GM12878 (cell line): ENCODE data around the gene DAZAP2. TPM values are rescaled to one million over a fixed set of nuclear protein-coding genes. Genes with fewer than 3 reads are reported as not detected.
A peak's percentile ranks its signal among the peaks of the same experiment; 100 is the strongest.

Experiments
- CBX5 ChIP-seq: sonication (generic); IDR thresholded peaks from 2 replicates; pipeline ENCODE4 v1.6.1; 2016; ENCODE audit warnings: low read depth, moderate library complexity, mild to moderate bottlenecking, inconsistent platforms
- CHD2 ChIP-seq: IDR thresholded peaks from 2 replicates; pipeline ENCODE4 v1.6.1; 2011; ENCODE audit warnings: low read depth, low read length, improper control_type of control experiment, borderline replicate concordance
- ETV6 ChIP-seq, 2 experiments: fragments of 450-650 bp in 1 of 2; IDR thresholded peaks in 1 of 2; conservative IDR thresholded peaks in 1 of 2; 2 replicates each; pipeline ENCODE4 v1.6.1; 2014; ENCODE audit warnings: antibody characterized with exemption in 1 of 2, borderline replicate concordance in 1 of 2, low read depth in 1 of 2, mild to moderate bottlenecking in 1 of 2, moderate library complexity in 1 of 2
- HDAC6 ChIP-seq: fragments of 200-600 bp; sonication (generic); IDR thresholded peaks from one replicate; pipeline ENCODE4 v1.8.0; 2017; ENCODE audit warnings: antibody characterized with exemption; ENCODE audit not compliant: unreplicated experiment
- LARP7 ChIP-seq: fragments of 450-650 bp; IDR thresholded peaks from 2 replicates; pipeline ENCODE4 v1.6.1; 2017; ENCODE audit warnings: mild to moderate bottlenecking
- MYC ChIP-seq: IDR thresholded peaks from 2 replicates; pipeline ENCODE4 v1.6.1; 2011; ENCODE audit warnings: mild to moderate bottlenecking, low read length, moderate library complexity, inconsistent platforms; ENCODE audit not compliant: insufficient read depth, insufficient replicate concordance, insufficient read length, severe bottlenecking
- NFIC ChIP-seq: IDR thresholded peaks from 2 replicates; pipeline ENCODE4 v1.6.1; 2012; ENCODE audit warnings: low read depth, mild to moderate bottlenecking, inconsistent platforms, low read length, moderate library complexity
- PAX5 ChIP-seq: IDR thresholded peaks from 2 replicates; pipeline ENCODE4 v1.6.1; 2011; ENCODE audit warnings: low read depth, low read length, borderline replicate concordance
- PKNOX1 ChIP-seq: fragments of 450-650 bp; IDR thresholded peaks from 2 replicates; pipeline ENCODE4 v1.6.1; 2016; ENCODE audit warnings: mild to moderate bottlenecking
- POLR2AphosphoS2 ChIP-seq: IDR thresholded peaks from 2 replicates; pipeline ENCODE4 v1.6.1; 2011; ENCODE audit warnings: low read depth, mild to moderate bottlenecking, low read length, improper control_type of control experiment, moderate library complexity
- RB1 ChIP-seq: fragments of 450-650 bp; formaldehyde crosslinking; IDR thresholded peaks from 2 replicates; pipeline ENCODE4 v1.6.1; 2017; ENCODE audit warnings: mild to moderate bottlenecking, borderline replicate concordance
- RUNX3 ChIP-seq: IDR thresholded peaks from 2 replicates; pipeline ENCODE4 v1.6.1; 2012; ENCODE audit warnings: low read length, inconsistent platforms
- SMAD1 ChIP-seq: fragments of 450-650 bp; IDR thresholded peaks from 2 replicates; pipeline ENCODE4 v1.6.1; 2018; ENCODE audit warnings: mild to moderate bottlenecking, low read depth; ENCODE audit not compliant: partially characterized antibody
- STAT3 ChIP-seq: IDR thresholded peaks from 2 replicates; pipeline ENCODE4 v1.6.1; 2011; ENCODE audit warnings: low read depth, low read length, improper control_type of control experiment
- TBL1XR1 ChIP-seq: IDR thresholded peaks from 2 replicates; pipeline ENCODE4 v1.6.1; 2012; ENCODE audit warnings: low read depth, low read length, improper control_type of control experiment
- ZNF384 ChIP-seq: IDR thresholded peaks from 2 replicates; pipeline ENCODE4 v1.6.1; 2012; ENCODE audit warnings: low read depth, mild to moderate bottlenecking, low read length, improper control_type of control experiment, borderline replicate concordance
- polyA plus RNA-seq, 11 experiments: library from polyadenylated mRNA; depleted of rRNA in 4 of 11; unstranded in 6 of 11; stranded (reverse) in 5 of 11; fragments of >200 nt; fragmentation: Nextera tagmentation in 4 of 11; fragmentation: Illumina TruSeq in 1 of 11; extraction: Ambion mirVana in 4 of 11; extraction: Trizol in 1 of 11; gene quantifications; 1 replicate in 1 of 11; 2 replicates in 10 of 11; pipeline versions ENCODE4 v1.2.1 to v1.2.3, GENCODE V29; 2011 to 2016; ENCODE audit warnings: inconsistent platforms in 2 of 11, missing spikeins in 2 of 11, low read depth in 1 of 11
- total RNA-seq, 4 experiments: library from RNA; depleted of rRNA in 3 of 4; stranded (reverse); fragments of >200 nt in 3 of 4; fragmentation: Illumina TruSeq in 1 of 4; extraction: Trizol in 1 of 4; gene quantifications; 2 replicates each; pipeline versions ENCODE4 v1.2.1 to v1.2.3, GENCODE V29; 2013 to 2021
- TF ChIP-seq, protein P1 (sequence below): IDR thresholded peaks from 2 replicates; pipeline ENCODE4 v1.6.1; 2012; ENCODE audit warnings: mild to moderate bottlenecking, low read depth, low read length
- TF ChIP-seq, protein P2 (sequence below): fragments of 450-650 bp; IDR thresholded peaks from 2 replicates; pipeline ENCODE4 v1.6.1; 2014; ENCODE audit warnings: mild to moderate bottlenecking
- TF ChIP-seq, protein P3 (sequence below): IDR thresholded peaks from 2 replicates; pipeline ENCODE4 v1.6.1; 2012; ENCODE audit warnings: low read depth, low read length, improper control_type of control experiment
- TF ChIP-seq, protein P4 (sequence below): fragments of 450-650 bp; formaldehyde crosslinking; IDR thresholded peaks from 2 replicates; pipeline ENCODE4 v1.4.0; 2022; ENCODE audit warnings: mild to moderate bottlenecking, moderate library complexity

Gene DAZAP2
- total and polyA plus RNA-seq, 10 of the 15 experiments (the other 5 are each of a cell fraction or from before 2014, with no cell fraction given): 71.0 to 267 (median 158) TPM

DNA sequence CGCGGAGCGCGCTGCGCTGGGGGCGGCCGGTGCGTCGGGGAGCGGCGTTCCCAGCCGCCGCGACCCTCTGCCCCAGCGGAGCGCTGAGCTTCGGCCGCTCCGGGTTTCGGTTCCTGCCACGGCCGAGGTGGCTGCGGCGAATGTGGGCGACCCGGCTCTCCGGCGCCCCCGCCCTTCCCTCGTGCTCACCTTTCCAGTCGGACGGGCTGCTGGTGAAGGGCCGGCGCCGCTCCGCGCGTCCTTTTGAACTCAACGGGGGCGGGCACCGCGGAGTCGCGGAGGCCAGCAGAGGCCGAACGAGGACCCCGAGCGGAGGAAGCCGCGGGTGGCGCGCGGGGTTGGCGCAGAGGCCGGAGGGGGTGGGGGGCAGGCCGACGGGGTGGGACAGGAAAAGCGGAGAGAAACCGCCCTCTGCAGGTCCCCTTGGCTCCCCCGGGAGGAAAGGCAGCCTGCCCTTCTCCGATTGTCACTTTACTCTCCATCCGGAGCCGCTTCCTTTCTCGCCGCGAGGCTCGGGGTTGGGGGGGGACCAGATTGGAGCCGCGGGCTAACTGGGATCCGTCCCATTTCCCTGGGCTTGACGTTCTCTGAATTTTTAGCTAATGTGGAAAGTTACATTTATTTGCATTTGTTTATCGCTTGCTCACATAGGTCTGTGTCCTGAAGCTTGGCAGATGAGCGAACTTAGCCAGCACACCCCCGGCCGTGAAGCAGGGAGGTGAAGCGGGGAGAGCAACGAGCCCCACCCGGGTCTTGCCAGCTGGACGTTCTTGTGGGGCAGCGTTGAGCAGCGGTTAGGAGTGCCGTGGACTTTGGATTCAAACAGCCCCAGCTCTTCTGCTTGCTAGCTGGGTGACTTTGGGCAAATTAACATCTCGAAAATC, 31.7 kb downstream of the DAZAP2 start, which contains the start of gene SMAGP (continued):
- no peak for TF ChIP-seq POLR2AphosphoS2
- TF ChIP-seq, protein P1, sequence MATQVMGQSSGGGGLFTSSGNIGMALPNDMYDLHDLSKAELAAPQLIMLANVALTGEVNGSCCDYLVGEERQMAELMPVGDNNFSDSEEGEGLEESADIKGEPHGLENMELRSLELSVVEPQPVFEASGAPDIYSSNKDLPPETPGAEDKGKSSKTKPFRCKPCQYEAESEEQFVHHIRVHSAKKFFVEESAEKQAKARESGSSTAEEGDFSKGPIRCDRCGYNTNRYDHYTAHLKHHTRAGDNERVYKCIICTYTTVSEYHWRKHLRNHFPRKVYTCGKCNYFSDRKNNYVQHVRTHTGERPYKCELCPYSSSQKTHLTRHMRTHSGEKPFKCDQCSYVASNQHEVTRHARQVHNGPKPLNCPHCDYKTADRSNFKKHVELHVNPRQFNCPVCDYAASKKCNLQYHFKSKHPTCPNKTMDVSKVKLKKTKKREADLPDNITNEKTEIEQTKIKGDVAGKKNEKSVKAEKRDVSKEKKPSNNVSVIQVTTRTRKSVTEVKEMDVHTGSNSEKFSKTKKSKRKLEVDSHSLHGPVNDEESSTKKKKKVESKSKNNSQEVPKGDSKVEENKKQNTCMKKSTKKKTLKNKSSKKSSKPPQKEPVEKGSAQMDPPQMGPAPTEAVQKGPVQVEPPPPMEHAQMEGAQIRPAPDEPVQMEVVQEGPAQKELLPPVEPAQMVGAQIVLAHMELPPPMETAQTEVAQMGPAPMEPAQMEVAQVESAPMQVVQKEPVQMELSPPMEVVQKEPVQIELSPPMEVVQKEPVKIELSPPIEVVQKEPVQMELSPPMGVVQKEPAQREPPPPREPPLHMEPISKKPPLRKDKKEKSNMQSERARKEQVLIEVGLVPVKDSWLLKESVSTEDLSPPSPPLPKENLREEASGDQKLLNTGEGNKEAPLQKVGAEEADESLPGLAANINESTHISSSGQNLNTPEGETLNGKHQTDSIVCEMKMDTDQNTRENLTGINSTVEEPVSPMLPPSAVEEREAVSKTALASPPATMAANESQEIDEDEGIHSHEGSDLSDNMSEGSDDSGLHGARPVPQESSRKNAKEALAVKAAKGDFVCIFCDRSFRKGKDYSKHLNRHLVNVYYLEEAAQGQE: no peak
- TF ChIP-seq, protein P2, sequence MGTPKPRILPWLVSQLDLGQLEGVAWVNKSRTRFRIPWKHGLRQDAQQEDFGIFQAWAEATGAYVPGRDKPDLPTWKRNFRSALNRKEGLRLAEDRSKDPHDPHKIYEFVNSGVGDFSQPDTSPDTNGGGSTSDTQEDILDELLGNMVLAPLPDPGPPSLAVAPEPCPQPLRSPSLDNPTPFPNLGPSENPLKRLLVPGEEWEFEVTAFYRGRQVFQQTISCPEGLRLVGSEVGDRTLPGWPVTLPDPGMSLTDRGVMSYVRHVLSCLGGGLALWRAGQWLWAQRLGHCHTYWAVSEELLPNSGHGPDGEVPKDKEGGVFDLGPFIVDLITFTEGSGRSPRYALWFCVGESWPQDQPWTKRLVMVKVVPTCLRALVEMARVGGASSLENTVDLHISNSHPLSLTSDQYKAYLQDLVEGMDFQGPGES: no peak
- no peak for TF ChIP-seq LARP7
- TF ChIP-seq ETV6 (conservative IDR thresholded peaks at IDR 0.05 in 1 of 2, IDR thresholded peaks at IDR 0.05 in 1 of 2; ENCODE audit: borderline replicate concordance in 1 of 2, low read depth in 1 of 2): no peak
- no peak for TF ChIP-seq RB1
- 0 out of 2 replicates have a peak, but pooled peaks have one; percentile 33 for TF ChIP-seq PAX5
- TF ChIP-seq RUNX3: peak; percentile 62
- no peak for TF ChIP-seq TBL1XR1
- TF ChIP-seq HDAC6: no peak
- TF ChIP-seq, protein P3, sequence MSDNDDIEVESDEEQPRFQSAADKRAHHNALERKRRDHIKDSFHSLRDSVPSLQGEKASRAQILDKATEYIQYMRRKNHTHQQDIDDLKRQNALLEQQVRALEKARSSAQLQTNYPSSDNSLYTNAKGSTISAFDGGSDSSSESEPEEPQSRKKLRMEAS: peak; percentile 29; the same call in 1 of the 2 replicates
- no peak for TF ChIP-seq STAT3
- peak; percentile 24 for TF ChIP-seq MYC
- no peak for TF ChIP-seq NFIC
- no peak for TF ChIP-seq CBX5
- no peak for TF ChIP-seq PKNOX1
- no peak for TF ChIP-seq ZNF384
- TF ChIP-seq SMAD1: no peak
- TF ChIP-seq CHD2: no peak
- TF ChIP-seq, protein P4, sequence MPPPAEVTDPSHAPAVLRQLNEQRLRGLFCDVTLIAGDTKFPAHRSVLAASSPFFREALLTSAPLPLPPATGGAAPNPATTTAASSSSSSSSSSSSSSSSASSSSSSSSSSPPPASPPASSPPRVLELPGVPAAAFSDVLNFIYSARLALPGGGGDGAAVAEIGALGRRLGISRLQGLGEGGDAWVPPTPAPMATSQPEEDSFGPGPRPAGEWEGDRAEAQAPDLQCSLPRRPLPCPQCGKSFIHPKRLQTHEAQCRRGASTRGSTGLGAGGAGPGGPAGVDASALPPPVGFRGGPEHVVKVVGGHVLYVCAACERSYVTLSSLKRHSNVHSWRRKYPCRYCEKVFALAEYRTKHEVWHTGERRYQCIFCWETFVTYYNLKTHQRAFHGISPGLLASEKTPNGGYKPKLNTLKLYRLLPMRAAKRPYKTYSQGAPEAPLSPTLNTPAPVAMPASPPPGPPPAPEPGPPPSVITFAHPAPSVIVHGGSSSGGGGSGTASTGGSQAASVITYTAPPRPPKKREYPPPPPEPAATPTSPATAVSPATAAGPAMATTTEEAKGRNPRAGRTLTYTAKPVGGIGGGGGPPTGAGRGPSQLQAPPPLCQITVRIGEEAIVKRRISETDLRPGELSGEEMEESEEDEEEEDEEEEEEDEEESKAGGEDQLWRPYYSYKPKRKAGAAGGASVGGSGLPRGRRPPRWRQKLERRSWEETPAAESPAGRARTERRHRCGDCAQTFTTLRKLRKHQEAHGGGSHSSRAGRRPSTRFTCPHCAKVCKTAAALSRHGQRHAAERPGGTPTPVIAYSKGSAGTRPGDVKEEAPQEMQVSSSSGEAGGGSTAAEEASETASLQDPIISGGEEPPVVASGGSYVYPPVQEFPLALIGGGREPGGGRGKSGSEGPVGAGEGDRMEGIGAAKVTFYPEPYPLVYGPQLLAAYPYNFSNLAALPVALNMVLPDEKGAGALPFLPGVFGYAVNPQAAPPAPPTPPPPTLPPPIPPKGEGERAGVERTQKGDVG (CRISPR knock-in tag): no peak
